Thymus (tissue), 11 donors: ENCODE data around the gene PON3. TPM values are rescaled to one million over a fixed set of nuclear protein-coding genes. Genes with fewer than 3 reads are reported as not detected.

ENCODE experiments used
- DNase-seq, 9 donors: peaks; one replicate each; pipeline ENCODE4 v3.0.0-alpha.2; 2013; ENCODE audit warnings: low spot score in 9 of 9, low read depth in 6 of 9, missing footprints in 1 of 9
- H3K27ac ChIP-seq, 2 donors: one replicate each; pipeline ENCODE4 v1.5.1; 2013; ENCODE audit warnings: control low read depth in 1 of 2, low read depth in 1 of 2, low read length in 1 of 2, mild to moderate bottlenecking in 1 of 2, moderate library complexity in 1 of 2
- H3K27me3 ChIP-seq, 2 donors: one replicate each; pipeline ENCODE4 v1.5.1; 2013; ENCODE audit warnings: low read length in 1 of 2; ENCODE audit not compliant: control insufficient read depth in 2 of 2, insufficient read depth in 1 of 2
- H3K36me3 ChIP-seq, 2 donors: one replicate each; pipeline ENCODE4 v1.5.1; 2013; ENCODE audit warnings: low read length in 1 of 2, mild to moderate bottlenecking in 1 of 2, moderate library complexity in 1 of 2; ENCODE audit not compliant: control insufficient read depth in 2 of 2, insufficient read depth in 2 of 2
- H3K4me1 ChIP-seq, 2 donors: one replicate each; pipeline ENCODE4 v1.5.1; 2013; ENCODE audit warnings: low read length in 2 of 2; ENCODE audit not compliant: control insufficient read depth in 2 of 2, insufficient read depth in 2 of 2
- H3K4me3 ChIP-seq, 2 donors: one replicate each; pipeline ENCODE4 v1.5.1; 2013; ENCODE audit warnings: low read length in 2 of 2, control low read depth in 1 of 2, mild to moderate bottlenecking in 1 of 2
- H3K9me3 ChIP-seq, 2 donors: one replicate each; pipeline ENCODE4 v1.5.1; 2013; ENCODE audit warnings: low read length in 1 of 2, mild to moderate bottlenecking in 1 of 2; ENCODE audit not compliant: control insufficient read depth in 2 of 2, insufficient read depth in 1 of 2
- WGBS: extraction: QIAGEN DNeasy Blood & Tissue Kit; methylation state at CpG from one replicate; pipeline ENCODE4 v1.1.7; 2013; 5-methylcytosine and 5-hydroxymethylcytosine counted together
- polyA plus RNA-seq: library from polyadenylated mRNA; stranded (reverse); fragments of 200-250 nt; gene quantifications from one replicate; pipeline ENCODE4 v1.2.3, GENCODE V29; 2013
- total RNA-seq: library from RNA; stranded (reverse); fragments of 120-200 nt; gene quantifications from one replicate; pipeline ENCODE4 v1.2.4, GENCODE V29; 2013
- donor health status: healthy.

PON3 gene
- total and polyA plus RNA-seq, 2 donors, result 3.2 to 5.5 TPM

DNA sequence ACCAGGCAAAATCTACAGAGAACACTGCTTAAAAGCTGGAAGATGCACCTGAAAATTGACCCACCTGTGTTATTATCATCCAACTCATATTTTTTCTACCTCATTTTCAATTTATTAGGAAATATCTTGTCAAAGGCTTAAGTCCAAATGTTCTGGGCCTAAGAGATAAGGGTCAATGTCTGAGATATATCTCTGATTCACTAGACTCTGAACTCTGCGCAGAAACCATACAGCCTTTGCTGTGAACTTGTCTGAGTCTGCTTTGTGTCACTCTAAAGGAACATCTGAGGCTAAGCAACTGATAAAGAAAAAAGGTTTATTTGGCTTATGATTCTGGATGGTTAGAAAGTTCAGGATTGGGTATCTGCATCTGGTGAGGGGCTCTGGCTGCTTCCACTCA is 75.5 kb downstream of the PON3 start:
- Histone ChIP-seq H3K27ac (no peak overlapping the region), H3K4me1 (peaks cover 13 to 30% of the 10 kb centered on the region in 2 donors), H3K9me3 (no peaks in the 10 kb centered on the region), H3K4me3 (no peak overlapping the region), H3K27me3 (no peaks in the 10 kb centered on the region), H3K36me3 (peaks cover 0 to 2% of the 10 kb centered on the region in 2 donors)
- 99% methylated on average over 1 of the region's 1 CpG for WGBS
- DNase-seq, result no peak

GRCh38 chr7:95319570-95319969 is 76.6 kb downstream of the PON3 start:
- Histone ChIP-seq H3K27me3 (no peaks in the 10 kb centered on the region), H3K4me1 (peaks cover 8 to 20% of the 10 kb centered on the region in 2 donors), H3K27ac (no peak overlapping the region), H3K4me3 (no peak overlapping the region), H3K36me3 (peaks cover 0 to 6% of the 10 kb centered on the region in 2 donors), H3K9me3 (no peaks in the 10 kb centered on the region)
- 99% methylated on average over 1 of the region's 1 CpG for WGBS
- no peak for DNase-seq

- Histone ChIP-seq H3K9me3 (no peaks in the 10 kb centered on the region), H3K36me3 (peaks cover 0 to 6% of the 10 kb centered on the region in 2 donors), H3K4me1 (peaks cover 6 to 15% of the 10 kb centered on the region in 2 donors), H3K27ac (peak overlapping the region in 1 of 2 donors; percentile 34), H3K27me3 (no peaks in the 10 kb centered on the region), H3K4me3 (no peak overlapping the region)
- WGBS, result 93% methylated on average over 8 of the region's 8 CpGs
- DNase-seq, result no peak
These were observed 77.6 kb downstream of the PON3 start for GRCh38 chr7:95318501-95319100.

DNA sequence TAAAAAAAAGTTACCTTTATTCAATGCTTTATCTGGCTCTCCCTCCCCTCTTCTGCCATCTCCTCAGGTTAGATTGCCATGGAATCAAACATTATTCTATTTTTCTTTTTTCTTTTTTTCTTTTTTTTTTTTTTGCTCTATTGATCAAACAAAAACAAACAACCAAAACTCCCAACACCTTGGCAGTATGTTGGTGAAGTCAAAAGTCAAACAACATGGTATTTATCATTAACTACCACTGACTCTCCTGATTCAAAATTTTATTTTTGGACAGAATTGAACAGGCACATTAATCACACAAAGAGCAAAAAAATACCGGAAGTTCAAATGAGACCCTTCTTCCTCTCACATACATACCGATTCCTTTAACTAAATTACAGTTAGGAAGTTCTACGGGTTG is 78.2 kb downstream of the PON3 start:
- H3K4me3 ChIP-seq, result no peak overlapping the region
- no peaks in the 10 kb centered on the region for H3K27me3 ChIP-seq
- peaks cover 1 to 8% of the 10 kb centered on the region in 2 donors for H3K36me3 ChIP-seq
- 60% methylated on average over 3 of the region's 3 CpGs for WGBS
- peaks cover 6 to 13% of the 10 kb centered on the region in 2 donors for H3K4me1 ChIP-seq
- peak overlapping the region in 1 of 2 donors; percentile 34 for H3K27ac ChIP-seq
- DNase-seq, result no peak
- H3K9me3 ChIP-seq, result no peaks in the 10 kb centered on the region

GRCh38 chr7:95317546-95317945 is 78.6 kb downstream of the PON3 start:
- Histone ChIP-seq H3K36me3 (peaks cover 4 to 8% of the 10 kb centered on the region in 2 donors), H3K4me3 (no peak overlapping the region), H3K27ac (peak overlapping the region in 1 of 2 donors; percentile 34), H3K4me1 (peaks cover 3 to 9% of the 10 kb centered on the region in 2 donors), H3K9me3 (no peaks in the 10 kb centered on the region), H3K27me3 (no peaks in the 10 kb centered on the region)
- DNase-seq, result peak in 2 of 9 donors; percentile 23 to 55
- WGBS, result 67% methylated on average over 2 of the region's 2 CpGs

DNA sequence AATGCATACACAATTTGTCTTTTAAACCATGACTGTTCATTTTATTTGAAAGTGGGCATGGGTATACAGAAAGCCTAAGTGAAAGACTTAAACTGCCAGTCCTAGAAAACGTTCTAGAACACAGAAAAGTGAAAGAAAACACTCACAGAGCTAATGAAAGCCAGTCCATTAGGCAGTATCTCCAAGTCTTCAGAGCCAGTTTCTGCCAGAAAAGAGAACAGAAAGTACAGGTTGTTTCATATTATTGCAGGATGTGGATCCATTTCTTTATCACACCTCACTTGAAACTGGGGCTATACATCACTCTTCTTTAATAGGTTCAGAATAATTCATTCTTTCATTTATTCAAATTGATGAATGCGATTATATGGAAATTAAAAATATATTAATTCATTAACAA is 79.6 kb downstream of the PON3 start:
- 92% methylated on average over 2 of the region's 2 CpGs for WGBS
- Histone ChIP-seq H3K4me3 (no peak overlapping the region), H3K27me3 (no peaks in the 10 kb centered on the region), H3K27ac (no peak overlapping the region), H3K9me3 (no peaks in the 10 kb centered on the region), H3K36me3 (peaks cover 4 to 8% of the 10 kb centered on the region in 2 donors), H3K4me1 (peaks cover 0 to 5% of the 10 kb centered on the region in 2 donors)
- no peak for DNase-seq

- WGBS, result 98% methylated on average over 4 of the region's 4 CpGs
- Histone ChIP-seq H3K27me3 (no peaks in the 10 kb centered on the region), H3K4me3 (no peak overlapping the region), H3K36me3 (peaks cover 4 to 14% of the 10 kb centered on the region in 2 donors), H3K4me1 (no peaks in the 10 kb centered on the region), H3K27ac (no peak overlapping the region), H3K9me3 (no peaks in the 10 kb centered on the region)
- no peak for DNase-seq
These were observed 83.6 kb downstream of the PON3 start for GRCh38 chr7:95312561-95312960.

GRCh38 chr7:95311389-95311788 is 84.8 kb downstream of the PON3 start:
- Histone ChIP-seq H3K27me3 (no peaks in the 10 kb centered on the region), H3K4me3 (no peak overlapping the region), H3K9me3 (no peaks in the 10 kb centered on the region), H3K36me3 (peaks cover 4 to 14% of the 10 kb centered on the region in 2 donors), H3K4me1 (no peaks in the 10 kb centered on the region), H3K27ac (no peak overlapping the region)
- DNase-seq, result no peak
- WGBS, result over 99% methylated on average over 2 of the region's 2 CpGs

DNA sequence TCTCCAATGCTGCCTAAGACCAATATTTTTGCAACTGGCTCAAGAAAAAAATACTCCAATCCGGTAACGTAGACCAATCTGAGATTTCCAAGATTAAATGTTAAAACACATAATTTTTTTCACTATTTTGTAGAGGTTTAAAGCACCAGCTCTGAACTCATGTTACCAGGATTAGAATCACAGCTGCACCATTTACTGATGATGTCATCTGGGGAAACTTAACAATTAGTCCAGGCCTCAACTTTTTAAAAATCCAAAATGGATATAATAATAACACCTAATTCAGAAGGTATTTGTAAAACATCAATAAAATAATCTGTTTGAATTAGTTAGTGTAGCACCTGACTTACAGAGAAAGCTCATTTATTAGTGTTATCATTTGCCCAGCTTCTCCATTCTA is 86.2 kb downstream of the PON3 start:
- 99% methylated on average over 2 of the region's 2 CpGs for WGBS
- Histone ChIP-seq H3K36me3 (peaks cover 4 to 8% of the 10 kb centered on the region in 2 donors), H3K27ac (no peak overlapping the region), H3K27me3 (no peaks in the 10 kb centered on the region), H3K9me3 (no peaks in the 10 kb centered on the region), H3K4me1 (no peaks in the 10 kb centered on the region), H3K4me3 (no peak overlapping the region)
- no peak for DNase-seq
